Thyroid gland (tissue), 4 donors: ENCODE measurements around the gene SFXN2.

Experiments
- POLR2A ChIP-seq, 2 donors: fragments of 450-650 bp; IDR thresholded peaks; one replicate each; pipeline ENCODE4 v1.6.1; 2017; ENCODE audit warnings: antibody characterized with exemption in 2 of 2, mild to moderate bottlenecking in 2 of 2, moderate library complexity in 1 of 2
- TF ChIP-seq, protein P1 (sequence below), 6 experiments: fragments of 200-600 bp in 3 of 6; fragments of 450-650 bp in 3 of 6; sonication (generic) in 3 of 6; IDR thresholded peaks; one replicate each; pipeline ENCODE4 v1.5.1; 2016 to 2019; ENCODE audit warnings: antibody characterized with exemption in 6 of 6, mild to moderate bottlenecking in 2 of 6, inconsistent platforms in 1 of 6, moderate library complexity in 1 of 6

DNA sequence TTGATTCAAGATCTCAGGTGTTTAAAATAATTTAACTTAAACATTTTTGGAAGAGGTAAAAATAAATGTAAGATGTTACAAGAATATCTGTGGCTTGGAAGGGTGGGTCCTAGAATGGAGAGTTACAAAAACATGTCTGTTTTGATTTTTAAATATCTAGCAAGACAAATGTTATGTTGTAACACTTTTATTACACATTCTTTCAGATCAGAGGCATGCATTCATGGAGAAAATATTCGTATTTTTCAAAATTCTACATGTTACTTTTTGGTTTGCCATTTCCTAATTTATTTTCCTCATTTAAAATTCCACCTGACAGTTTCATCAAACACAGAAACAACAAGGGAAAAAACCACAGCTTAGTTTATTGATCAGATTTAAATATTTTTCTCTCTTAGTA, 39.3 kb downstream of the SFXN2 start:
- TF ChIP-seq POLR2A (IDR thresholded peaks at IDR 0.05): no peak
- TF ChIP-seq, protein P1, sequence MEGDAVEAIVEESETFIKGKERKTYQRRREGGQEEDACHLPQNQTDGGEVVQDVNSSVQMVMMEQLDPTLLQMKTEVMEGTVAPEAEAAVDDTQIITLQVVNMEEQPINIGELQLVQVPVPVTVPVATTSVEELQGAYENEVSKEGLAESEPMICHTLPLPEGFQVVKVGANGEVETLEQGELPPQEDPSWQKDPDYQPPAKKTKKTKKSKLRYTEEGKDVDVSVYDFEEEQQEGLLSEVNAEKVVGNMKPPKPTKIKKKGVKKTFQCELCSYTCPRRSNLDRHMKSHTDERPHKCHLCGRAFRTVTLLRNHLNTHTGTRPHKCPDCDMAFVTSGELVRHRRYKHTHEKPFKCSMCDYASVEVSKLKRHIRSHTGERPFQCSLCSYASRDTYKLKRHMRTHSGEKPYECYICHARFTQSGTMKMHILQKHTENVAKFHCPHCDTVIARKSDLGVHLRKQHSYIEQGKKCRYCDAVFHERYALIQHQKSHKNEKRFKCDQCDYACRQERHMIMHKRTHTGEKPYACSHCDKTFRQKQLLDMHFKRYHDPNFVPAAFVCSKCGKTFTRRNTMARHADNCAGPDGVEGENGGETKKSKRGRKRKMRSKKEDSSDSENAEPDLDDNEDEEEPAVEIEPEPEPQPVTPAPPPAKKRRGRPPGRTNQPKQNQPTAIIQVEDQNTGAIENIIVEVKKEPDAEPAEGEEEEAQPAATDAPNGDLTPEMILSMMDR (IDR thresholded peaks at IDR 0.05): no peak
